GM23338 (cell line): ENCODE results near the gene KCTD21. TPM values are rescaled to one million over a fixed set of nuclear protein-coding genes. Genes with fewer than 3 reads are reported as not detected.

ENCODE experiments used
- ATAC-seq: fragments of 200-7000 bp; cut with Tn5 transposase; 3 replicates; pipeline ENCODE4 v1.9.1; 2020
- DNase-seq: peaks from one replicate; pipeline ENCODE4 v3.0.0-alpha.2; 2015; ENCODE audit warnings: low spot score
- H2AFZ ChIP-seq: fragments of 200-600 bp; sonication (generic); 2 replicates; pipeline ENCODE4 v1.8.0; 2016; ENCODE audit warnings: antibody characterized with exemption, mild to moderate bottlenecking, moderate library complexity
- H3F3A ChIP-seq: fragments of 200-600 bp; sonication (generic); replicated peaks from 2 replicates; pipeline ENCODE4 v1.8.0; 2017; ENCODE audit warnings: antibody characterized with exemption, mixed run types, low read depth
- H3K27ac ChIP-seq: fragments of 200-600 bp; sonication (generic); 2 replicates; pipeline ENCODE4 v1.6.1; 2016; ENCODE audit warnings: low read depth
- H3K27me3 ChIP-seq: fragments of 200-600 bp; sonication (generic); 2 replicates; pipeline ENCODE4 v1.8.0; 2016; ENCODE audit warnings: mild to moderate bottlenecking, mixed run types, moderate library complexity; ENCODE audit not compliant: insufficient read depth
- H3K36me3 ChIP-seq: fragments of 200-600 bp; sonication (generic); 2 replicates; pipeline ENCODE4 v1.8.0; 2016; ENCODE audit warnings: mild to moderate bottlenecking; ENCODE audit not compliant: insufficient read depth
- H3K4me1 ChIP-seq: fragments of 200-600 bp; sonication (generic); 2 replicates; pipeline ENCODE4 v1.8.0; 2016; ENCODE audit warnings: mild to moderate bottlenecking, moderate library complexity; ENCODE audit not compliant: insufficient read depth
- H3K4me2 ChIP-seq: fragments of 200-600 bp; sonication (generic); 2 replicates; pipeline ENCODE4 v1.7.1; 2017; ENCODE audit warnings: mixed run types
- H3K4me3 ChIP-seq: fragments of 200-600 bp; sonication (generic); 2 replicates; pipeline ENCODE4 v1.6.1; 2016; ENCODE audit warnings: mixed run types
- H3K79me2 ChIP-seq: fragments of 200-600 bp; sonication (generic); replicated peaks from 2 replicates; pipeline ENCODE4 v1.8.0; 2017; ENCODE audit warnings: mild to moderate bottlenecking; ENCODE audit not compliant: insufficient read depth
- H3K9me2 ChIP-seq: fragments of 200-600 bp; sonication (generic); 2 replicates; pipeline ENCODE4 v1.8.0; 2017; ENCODE audit not compliant: insufficient read depth
- H4K20me1 ChIP-seq: fragments of 200-600 bp; sonication (generic); replicated peaks from 2 replicates; pipeline ENCODE4 v1.8.0; 2017; ENCODE audit warnings: mild to moderate bottlenecking; ENCODE audit not compliant: insufficient read depth
- H3K27ac Mint-ChIP-seq: 2 replicates; pipeline ENCODE4 v1.8.0; 2020; ENCODE audit warnings: inconsistent platforms, mild to moderate bottlenecking, moderate library complexity, mixed read lengths
- H3K27me3 Mint-ChIP-seq: 3 replicates; pipeline ENCODE4 v1.8.0; 2022; ENCODE audit warnings: low read depth, mild to moderate bottlenecking, moderate library complexity, mixed read lengths, inconsistent platforms; ENCODE audit not compliant: insufficient read depth, poor library complexity
- H3K36me3 Mint-ChIP-seq: 3 replicates; pipeline ENCODE4 v1.8.0; 2021; ENCODE audit warnings: low read depth, mild to moderate bottlenecking, inconsistent platforms, moderate library complexity, mixed read lengths
- H3K4me1 Mint-ChIP-seq: 3 replicates; pipeline ENCODE4 v1.8.0; 2020; ENCODE audit warnings: mild to moderate bottlenecking, inconsistent platforms, mixed read lengths
- H3K4me3 Mint-ChIP-seq: 3 replicates; pipeline ENCODE4 v1.8.0; 2021; ENCODE audit warnings: moderate library complexity, mild to moderate bottlenecking, inconsistent platforms, mixed read lengths
- H3K9me3 Mint-ChIP-seq: 3 replicates; pipeline ENCODE4 v1.8.0; 2020; ENCODE audit warnings: moderate library complexity, mild to moderate bottlenecking, inconsistent platforms, mixed read lengths
- CREB1 ChIP-seq: fragments of 250-450 bp; sonication (Bioruptor Pico); IDR thresholded peaks from 2 replicates; pipeline ENCODE4 v1.5.0; 2020; ENCODE audit warnings: low read depth, mild to moderate bottlenecking, moderate library complexity
- EZH2 ChIP-seq: fragments of 200-600 bp; sonication (generic); IDR thresholded peaks from one replicate; pipeline ENCODE4 v1.8.0; 2017; ENCODE audit warnings: antibody characterized with exemption, mild to moderate bottlenecking, low read depth; ENCODE audit not compliant: unreplicated experiment
- NANOG ChIP-seq: IDR thresholded peaks from 2 replicates; pipeline ENCODE4 v1.6.1; 2016; ENCODE audit warnings: antibody characterized with exemption, borderline replicate concordance
- STAT1 ChIP-seq: IDR thresholded peaks from one replicate; pipeline ENCODE4 v1.6.1; 2016; ENCODE audit warnings: antibody characterized with exemption; ENCODE audit not compliant: unreplicated experiment
- ZNF114 ChIP-seq: fragments of 250-450 bp; sonication (Bioruptor Pico); IDR thresholded peaks from 2 replicates; pipeline ENCODE4 v1.5.0; 2020; ENCODE audit warnings: mild to moderate bottlenecking, moderate library complexity
- polyA plus RNA-seq: library from polyadenylated mRNA; unstranded; fragments of >200 nt; fragmentation: Nextera tagmentation; extraction: Ambion mirVana; gene quantifications from 2 replicates; pipeline ENCODE4 v1.2.1, GENCODE V29; 2016
- total RNA-seq: library from RNA; depleted of rRNA; stranded (reverse); fragments of >200 nt; shearing (Covaris generic); gene quantifications from 2 replicates; pipeline ENCODE4 v1.2.3, GENCODE V29; 2014
- TF ChIP-seq, protein P1 (sequence below): fragments of 250-450 bp; sonication (Bioruptor Pico); IDR thresholded peaks from 2 replicates; pipeline ENCODE4 v1.5.0; 2020; ENCODE audit warnings: mild to moderate bottlenecking, moderate library complexity
- TF ChIP-seq, protein P2 (sequence below), 2 experiments: fragments of 200-600 bp in 1 of 2; sonication (generic) in 1 of 2; conservative IDR thresholded peaks; 2 replicates each; pipeline versions ENCODE4 v1.5.1 to v1.6.1; 2016 to 2017; ENCODE audit warnings: antibody characterized with exemption in 2 of 2, low read depth in 2 of 2, mild to moderate bottlenecking in 2 of 2, moderate library complexity in 1 of 2

KCTD21 gene
- total and polyA plus RNA-seq, 2 experiments from 2014 or later, result 1.0 to 3.7 TPM

DNA sequence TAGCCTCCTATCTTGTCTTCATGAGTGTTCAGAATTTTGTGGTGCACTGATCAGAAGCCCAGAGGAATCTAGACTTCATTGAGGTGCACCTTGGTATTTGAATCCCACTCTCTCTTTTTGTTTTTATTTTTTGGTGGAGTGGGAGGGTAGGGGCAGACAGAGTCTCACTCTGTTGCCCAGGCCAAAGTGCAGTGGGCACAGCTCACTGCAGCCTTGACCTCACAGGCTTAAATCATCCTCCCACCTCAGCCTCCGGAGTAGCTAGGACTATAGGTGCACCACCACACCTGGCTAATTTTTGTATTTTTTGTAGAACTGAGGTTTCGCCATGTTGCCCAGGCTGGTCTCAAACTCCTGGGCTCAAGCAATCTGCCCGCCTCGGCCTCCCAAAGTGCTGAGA lies 38.1 kb downstream of the KCTD21 start (continued):
- TF ChIP-seq EZH2 (no peak), NANOG (no peak), ZNF114 (CRISPR knock-in tag) (no peak), CREB1 (no peak)

DNA sequence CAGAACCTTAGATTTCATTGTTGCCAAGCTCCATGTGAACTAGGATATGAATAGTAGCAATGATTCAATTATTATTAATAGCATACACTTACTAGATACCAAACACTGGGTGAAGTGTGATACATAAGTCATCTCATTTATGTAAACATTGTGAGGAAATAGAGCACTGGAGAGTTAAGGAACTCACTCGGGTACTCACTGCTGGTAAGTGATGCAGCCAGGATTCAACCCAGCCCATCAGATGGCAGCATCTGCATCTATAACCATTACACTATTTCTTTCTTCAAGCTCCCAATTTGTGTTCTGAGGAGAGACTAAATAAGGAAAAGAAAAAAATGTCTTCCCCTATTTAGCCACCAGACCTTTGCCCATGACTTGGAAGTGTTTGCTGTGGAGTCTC lies 38.8 kb downstream of the KCTD21 start:
- H3K27me3 Mint-ChIP-seq, result peaks cover 3% of the 10 kb centered on the region
- TF ChIP-seq, protein P1, sequence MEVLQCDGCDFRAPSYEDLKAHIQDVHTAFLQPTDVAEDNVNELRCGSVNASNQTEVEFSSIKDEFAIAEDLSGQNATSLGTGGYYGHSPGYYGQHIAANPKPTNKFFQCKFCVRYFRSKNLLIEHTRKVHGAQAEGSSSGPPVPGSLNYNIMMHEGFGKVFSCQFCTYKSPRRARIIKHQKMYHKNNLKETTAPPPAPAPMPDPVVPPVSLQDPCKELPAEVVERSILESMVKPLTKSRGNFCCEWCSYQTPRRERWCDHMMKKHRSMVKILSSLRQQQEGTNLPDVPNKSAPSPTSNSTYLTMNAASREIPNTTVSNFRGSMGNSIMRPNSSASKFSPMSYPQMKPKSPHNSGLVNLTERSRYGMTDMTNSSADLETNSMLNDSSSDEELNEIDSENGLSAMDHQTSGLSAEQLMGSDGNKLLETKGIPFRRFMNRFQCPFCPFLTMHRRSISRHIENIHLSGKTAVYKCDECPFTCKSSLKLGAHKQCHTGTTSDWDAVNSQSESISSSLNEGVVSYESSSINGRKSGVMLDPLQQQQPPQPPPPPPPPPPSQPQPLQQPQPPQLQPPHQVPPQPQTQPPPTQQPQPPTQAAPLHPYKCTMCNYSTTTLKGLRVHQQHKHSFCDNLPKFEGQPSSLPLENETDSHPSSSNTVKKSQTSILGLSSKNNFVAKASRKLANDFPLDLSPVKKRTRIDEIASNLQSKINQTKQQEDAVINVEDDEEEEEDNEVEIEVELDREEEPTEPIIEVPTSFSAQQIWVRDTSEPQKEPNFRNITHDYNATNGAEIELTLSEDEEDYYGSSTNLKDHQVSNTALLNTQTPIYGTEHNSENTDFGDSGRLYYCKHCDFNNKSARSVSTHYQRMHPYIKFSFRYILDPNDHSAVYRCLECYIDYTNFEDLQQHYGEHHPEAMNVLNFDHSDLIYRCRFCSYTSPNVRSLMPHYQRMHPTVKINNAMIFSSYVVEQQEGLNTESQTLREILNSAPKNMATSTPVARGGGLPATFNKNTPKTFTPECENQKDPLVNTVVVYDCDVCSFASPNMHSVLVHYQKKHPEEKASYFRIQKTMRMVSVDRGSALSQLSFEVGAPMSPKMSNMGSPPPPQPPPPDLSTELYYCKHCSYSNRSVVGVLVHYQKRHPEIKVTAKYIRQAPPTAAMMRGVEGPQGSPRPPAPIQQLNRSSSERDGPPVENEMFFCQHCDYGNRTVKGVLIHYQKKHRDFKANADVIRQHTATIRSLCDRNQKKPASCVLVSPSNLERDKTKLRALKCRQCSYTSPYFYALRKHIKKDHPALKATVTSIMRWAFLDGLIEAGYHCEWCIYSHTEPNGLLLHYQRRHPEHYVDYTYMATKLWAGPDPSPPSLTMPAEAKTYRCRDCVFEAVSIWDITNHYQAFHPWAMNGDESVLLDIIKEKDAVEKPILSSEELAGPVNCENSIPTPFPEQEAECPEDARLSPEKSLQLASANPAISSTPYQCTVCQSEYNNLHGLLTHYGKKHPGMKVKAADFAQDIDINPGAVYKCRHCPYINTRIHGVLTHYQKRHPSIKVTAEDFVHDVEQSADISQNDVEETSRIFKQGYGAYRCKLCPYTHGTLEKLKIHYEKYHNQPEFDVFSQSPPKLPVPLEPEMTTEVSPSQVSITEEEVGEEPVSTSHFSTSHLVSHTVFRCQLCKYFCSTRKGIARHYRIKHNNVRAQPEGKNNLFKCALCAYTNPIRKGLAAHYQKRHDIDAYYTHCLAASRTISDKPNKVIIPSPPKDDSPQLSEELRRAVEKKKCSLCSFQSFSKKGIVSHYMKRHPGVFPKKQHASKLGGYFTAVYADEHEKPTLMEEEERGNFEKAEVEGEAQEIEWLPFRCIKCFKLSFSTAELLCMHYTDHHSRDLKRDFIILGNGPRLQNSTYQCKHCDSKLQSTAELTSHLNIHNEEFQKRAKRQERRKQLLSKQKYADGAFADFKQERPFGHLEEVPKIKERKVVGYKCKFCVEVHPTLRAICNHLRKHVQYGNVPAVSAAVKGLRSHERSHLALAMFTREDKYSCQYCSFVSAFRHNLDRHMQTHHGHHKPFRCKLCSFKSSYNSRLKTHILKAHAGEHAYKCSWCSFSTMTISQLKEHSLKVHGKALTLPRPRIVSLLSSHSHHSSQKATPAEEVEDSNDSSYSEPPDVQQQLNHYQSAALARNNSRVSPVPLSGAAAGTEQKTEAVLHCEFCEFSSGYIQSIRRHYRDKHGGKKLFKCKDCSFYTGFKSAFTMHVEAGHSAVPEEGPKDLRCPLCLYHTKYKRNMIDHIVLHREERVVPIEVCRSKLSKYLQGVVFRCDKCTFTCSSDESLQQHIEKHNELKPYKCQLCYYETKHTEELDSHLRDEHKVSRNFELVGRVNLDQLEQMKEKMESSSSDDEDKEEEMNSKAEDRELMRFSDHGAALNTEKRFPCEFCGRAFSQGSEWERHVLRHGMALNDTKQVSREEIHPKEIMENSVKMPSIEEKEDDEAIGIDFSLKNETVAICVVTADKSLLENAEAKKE, result no peak
- TF ChIP-seq, protein P2, sequence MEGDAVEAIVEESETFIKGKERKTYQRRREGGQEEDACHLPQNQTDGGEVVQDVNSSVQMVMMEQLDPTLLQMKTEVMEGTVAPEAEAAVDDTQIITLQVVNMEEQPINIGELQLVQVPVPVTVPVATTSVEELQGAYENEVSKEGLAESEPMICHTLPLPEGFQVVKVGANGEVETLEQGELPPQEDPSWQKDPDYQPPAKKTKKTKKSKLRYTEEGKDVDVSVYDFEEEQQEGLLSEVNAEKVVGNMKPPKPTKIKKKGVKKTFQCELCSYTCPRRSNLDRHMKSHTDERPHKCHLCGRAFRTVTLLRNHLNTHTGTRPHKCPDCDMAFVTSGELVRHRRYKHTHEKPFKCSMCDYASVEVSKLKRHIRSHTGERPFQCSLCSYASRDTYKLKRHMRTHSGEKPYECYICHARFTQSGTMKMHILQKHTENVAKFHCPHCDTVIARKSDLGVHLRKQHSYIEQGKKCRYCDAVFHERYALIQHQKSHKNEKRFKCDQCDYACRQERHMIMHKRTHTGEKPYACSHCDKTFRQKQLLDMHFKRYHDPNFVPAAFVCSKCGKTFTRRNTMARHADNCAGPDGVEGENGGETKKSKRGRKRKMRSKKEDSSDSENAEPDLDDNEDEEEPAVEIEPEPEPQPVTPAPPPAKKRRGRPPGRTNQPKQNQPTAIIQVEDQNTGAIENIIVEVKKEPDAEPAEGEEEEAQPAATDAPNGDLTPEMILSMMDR (conservative IDR thresholded peaks at IDR 0.05; ENCODE audit: low read depth in 2 of 2), result peak in 1 of 2 experiments; percentile 25; a peak in 1 of 4 replicates
- TF ChIP-seq STAT1, result no peak
- H3K4me1 Mint-ChIP-seq, result peaks cover 8% of the 10 kb centered on the region; the same call in 2 of the 3 replicates
- Histone ChIP-seq H3K4me3 (no peak overlapping the region), H3K27ac (no peak overlapping the region), H3K79me2 (no peaks in the 10 kb centered on the region), H3K4me2 (no peak overlapping the region), H3K27me3 (no peaks in the 10 kb centered on the region), H3F3A (0 out of 2 replicates have a peak, but pooled peaks cover 4% of the 10 kb centered on the region), H3K36me3 (no peaks in the 10 kb centered on the region), H4K20me1 (no peaks in the 10 kb centered on the region), H2AFZ (no peak overlapping the region), H3K9me2 (no peaks in the 10 kb centered on the region), H3K4me1 (no peaks in the 10 kb centered on the region)
- H3K27ac Mint-ChIP-seq, result no peak overlapping the region
- ATAC-seq, result no peak
- no peak for DNase-seq
- H3K36me3 Mint-ChIP-seq, result no peaks in the 10 kb centered on the region; the same call in 2 of the 3 replicates
- no peaks in the 10 kb centered on the region for H3K9me3 Mint-ChIP-seq
- no peak overlapping the region for H3K4me3 Mint-ChIP-seq
